GM12878 (cell line): ENCODE results near the gene IL19.

Source experiments
- CHD2 ChIP-seq: IDR thresholded peaks from 2 replicates; pipeline ENCODE4 v1.6.1; 2011; ENCODE audit warnings: low read depth, low read length, improper control_type of control experiment, borderline replicate concordance
- CTCF ChIP-seq, 3 experiments: IDR thresholded peaks in 2 of 3; conservative IDR thresholded peaks in 1 of 3; 2 replicates each; pipeline ENCODE4 v1.5.1; 2011; ENCODE audit warnings: low read depth in 3 of 3, low read length in 3 of 3, mild to moderate bottlenecking in 3 of 3, control low read depth in 2 of 3, moderate library complexity in 2 of 3, inconsistent platforms in 1 of 3, mixed read lengths in 1 of 3; ENCODE audit not compliant: control insufficient read depth in 2 of 3, insufficient read depth in 1 of 3; ENCODE audit errors: extremely low read depth in 1 of 3
- DPF2 ChIP-seq: fragments of 450-650 bp; IDR thresholded peaks from 2 replicates; pipeline ENCODE4 v1.6.1; 2017; ENCODE audit warnings: mild to moderate bottlenecking
- GABPA ChIP-seq: IDR thresholded peaks from 2 replicates; pipeline ENCODE4 v1.6.1; 2014; ENCODE audit warnings: antibody characterized with exemption, low read depth, mild to moderate bottlenecking, inconsistent platforms
- HDAC6 ChIP-seq: fragments of 200-600 bp; sonication (generic); IDR thresholded peaks from one replicate; pipeline ENCODE4 v1.8.0; 2017; ENCODE audit warnings: antibody characterized with exemption; ENCODE audit not compliant: unreplicated experiment
- NFIC ChIP-seq: IDR thresholded peaks from 2 replicates; pipeline ENCODE4 v1.6.1; 2012; ENCODE audit warnings: low read depth, mild to moderate bottlenecking, inconsistent platforms, low read length, moderate library complexity
- SMC3 ChIP-seq: IDR thresholded peaks from 2 replicates; pipeline ENCODE4 v1.6.1; 2011; ENCODE audit warnings: low read length, improper control_type of control experiment, borderline replicate concordance
- TBL1XR1 ChIP-seq: IDR thresholded peaks from 2 replicates; pipeline ENCODE4 v1.6.1; 2012; ENCODE audit warnings: low read depth, low read length, improper control_type of control experiment

GRCh38 chr1:206729050-206729449 is 41.5 kb upstream of the IL19 start:
- TF ChIP-seq CHD2: no peak
- TF ChIP-seq GABPA: no peak
- TF ChIP-seq CTCF (IDR thresholded peaks at IDR 0.05 in 2 of 3, conservative IDR thresholded peaks at IDR 0.05 in 1 of 3; ENCODE audit: control insufficient read depth in 2 of 3, extremely low read depth in 1 of 3, insufficient read depth in 1 of 3, low read depth in 3 of 3, low read length in 3 of 3): no peak
- TF ChIP-seq HDAC6: no peak
- TF ChIP-seq TBL1XR1: no peak
- no peak for TF ChIP-seq DPF2
- no peak for TF ChIP-seq NFIC
- no peak for TF ChIP-seq SMC3
